IMR-90 (cell line): ENCODE results near the gene MEIS3.

Experiments
- BHLHE40 ChIP-seq: fragments of 150-350 bp; IDR thresholded peaks from 2 replicates; pipeline ENCODE4 v1.6.1; 2016; ENCODE audit warnings: mild to moderate bottlenecking, low read depth, low read length
- CEBPB ChIP-seq: IDR thresholded peaks from 2 replicates; pipeline ENCODE4 v1.6.1; 2012; ENCODE audit warnings: low read depth, low read length, improper control_type of control experiment
- CHD1 ChIP-seq: IDR thresholded peaks from 2 replicates; pipeline ENCODE4 v1.6.1; 2012; ENCODE audit warnings: low read depth, low read length, improper control_type of control experiment
- CTCF ChIP-seq: conservative IDR thresholded peaks from 2 replicates; pipeline ENCODE4 v1.5.1; 2012; ENCODE audit warnings: mild to moderate bottlenecking, low read depth, low read length, improper control_type of control experiment
- ELK1 ChIP-seq: fragments of 150-350 bp; IDR thresholded peaks from 2 replicates; pipeline ENCODE4 v1.6.1; 2016; ENCODE audit warnings: low read depth, mild to moderate bottlenecking, low read length, moderate library complexity, borderline replicate concordance
- MAZ ChIP-seq: IDR thresholded peaks from 2 replicates; pipeline ENCODE4 v1.6.1; 2012; ENCODE audit warnings: low read depth, mild to moderate bottlenecking, low read length, improper control_type of control experiment, moderate library complexity, borderline replicate concordance
- MXI1 ChIP-seq: IDR thresholded peaks from 2 replicates; pipeline ENCODE4 v1.6.1; 2012; ENCODE audit warnings: low read depth, mild to moderate bottlenecking, low read length, moderate library complexity, borderline replicate concordance
- NFE2L2 ChIP-seq: fragments of 150-350 bp; IDR thresholded peaks from 2 replicates; pipeline ENCODE4 v1.6.1; 2016; ENCODE audit warnings: low read depth, mild to moderate bottlenecking, low read length
- POLR2A ChIP-seq: IDR thresholded peaks from 2 replicates; pipeline ENCODE4 v1.6.1; 2012; ENCODE audit warnings: mild to moderate bottlenecking, low read depth, low read length
- RAD21 ChIP-seq: IDR thresholded peaks from 2 replicates; pipeline ENCODE4 v1.6.1; 2012; ENCODE audit warnings: low read length, improper control_type of control experiment
- RCOR1 ChIP-seq: IDR thresholded peaks from 2 replicates; pipeline ENCODE4 v1.6.1; 2012; ENCODE audit warnings: mild to moderate bottlenecking, low read length, improper control_type of control experiment; ENCODE audit not compliant: insufficient replicate concordance
- RFX5 ChIP-seq: IDR thresholded peaks from 2 replicates; pipeline ENCODE4 v1.8.0; 2012; ENCODE audit warnings: low read depth, mild to moderate bottlenecking, low read length, moderate library complexity
- SMC3 ChIP-seq: fragments of 150-350 bp; IDR thresholded peaks from 2 replicates; pipeline ENCODE4 v1.6.1; 2016; ENCODE audit warnings: low read depth, mild to moderate bottlenecking, antibody characterized with exemption, low read length, moderate library complexity
- USF2 ChIP-seq: fragments of 150-350 bp; IDR thresholded peaks from 2 replicates; pipeline ENCODE4 v1.6.1; 2017; ENCODE audit warnings: mild to moderate bottlenecking, antibody characterized with exemption, low read length, low read depth

GRCh38 chr19:47376589-47377144 lies 42.7 kb downstream of the MEIS3 start:
- TF ChIP-seq CTCF: no peak
- TF ChIP-seq MAZ: no peak
- TF ChIP-seq MXI1: no peak
- no peak for TF ChIP-seq USF2
- no peak for TF ChIP-seq POLR2A
- TF ChIP-seq SMC3: no peak
- no peak for TF ChIP-seq BHLHE40
- TF ChIP-seq ELK1: no peak
- TF ChIP-seq RFX5: no peak
- TF ChIP-seq RCOR1: no peak
- TF ChIP-seq CEBPB: no peak
- TF ChIP-seq RAD21: no peak
- no peak for TF ChIP-seq NFE2L2
- TF ChIP-seq CHD1: no peak
